ENCODE results near the gene DNAJC1.

The DNAJC1 gene

GRCh38 chr10:21750424-21750823 lies 253.1 kb downstream of the DNAJC1 start:
- no peak for DNase-seq (ENCODE audit: insufficient read length)
- FAIRE-seq, result no peak
- TF ChIP-seq POLR2AphosphoS5 (IDR thresholded peaks at IDR 0.05; ENCODE audit: low read depth, low read length), result no peak
- TF ChIP-seq TAF1 (IDR thresholded peaks at IDR 0.05; ENCODE audit: borderline replicate concordance, low read depth, low read length), result no peak
- TF ChIP-seq POLR2A (IDR thresholded peaks at IDR 0.05; ENCODE audit: low read depth, low read length), result no peak

DNA sequence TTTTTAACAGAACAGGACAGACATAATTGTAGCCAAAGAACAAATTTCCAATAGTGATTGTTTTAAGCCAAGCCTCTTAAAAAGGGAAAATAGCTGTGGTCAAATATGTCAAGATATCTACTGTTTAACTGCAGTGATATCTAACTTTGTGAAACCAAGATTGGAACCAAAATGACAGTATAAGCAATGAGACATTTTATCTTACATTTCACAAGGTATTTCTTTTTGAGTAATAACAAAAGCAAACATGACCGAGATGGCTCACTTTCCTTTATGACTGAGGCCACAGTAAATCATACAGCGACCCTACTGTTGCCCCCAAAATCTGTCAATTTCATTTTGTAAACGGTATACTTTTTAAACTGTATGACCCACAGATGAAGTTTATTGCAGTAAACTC lies 253.7 kb downstream of the DNAJC1 start:
- FAIRE-seq (no peak), DNase-seq (ENCODE audit: insufficient read length) (no peak)
- no peak for TF ChIP-seq TAF1 (IDR thresholded peaks at IDR 0.05; ENCODE audit: borderline replicate concordance, low read depth, low read length)

DNA sequence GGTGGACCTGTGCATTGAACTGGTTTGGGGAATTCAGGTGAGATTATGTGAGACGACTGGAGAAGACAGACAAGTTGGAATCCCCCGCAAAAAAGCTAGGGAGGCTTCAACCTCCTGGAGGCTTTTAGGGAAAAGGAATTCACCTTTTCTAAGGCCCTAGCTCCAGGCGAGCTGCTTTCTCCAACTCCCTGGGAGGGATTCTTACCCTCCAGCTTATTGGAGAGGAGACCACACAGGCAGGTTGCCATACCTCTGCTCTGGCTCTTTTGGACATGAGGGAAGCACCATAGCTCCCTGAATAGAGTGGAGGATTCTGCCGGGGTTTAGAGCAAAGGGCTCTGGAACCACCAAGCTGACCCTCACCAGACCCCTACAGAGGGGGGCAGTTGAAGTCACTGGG lies 255.7 kb downstream of the DNAJC1 start:
- no peak for DNase-seq (ENCODE audit: insufficient read length)
- no peak for FAIRE-seq
- no peak for TF ChIP-seq POLR2A (IDR thresholded peaks at IDR 0.05; ENCODE audit: low read depth, low read length)
- no peak for TF ChIP-seq TAF1 (IDR thresholded peaks at IDR 0.05; ENCODE audit: borderline replicate concordance, low read depth, low read length)
- TF ChIP-seq POLR2AphosphoS5 (IDR thresholded peaks at IDR 0.05; ENCODE audit: low read depth, low read length), result no peak

GRCh38 chr10:21746118-21746517 lies 257.4 kb downstream of the DNAJC1 start:
- TF ChIP-seq POLR2AphosphoS5 (IDR thresholded peaks at IDR 0.05; ENCODE audit: low read depth, low read length), result no peak
- TF ChIP-seq TAF1 (IDR thresholded peaks at IDR 0.05; ENCODE audit: borderline replicate concordance, low read depth, low read length), result no peak
- TF ChIP-seq POLR2A (IDR thresholded peaks at IDR 0.05; ENCODE audit: low read depth, low read length), result no peak
- no peak for FAIRE-seq
- no peak for DNase-seq (ENCODE audit: insufficient read length)

- DNase-seq (ENCODE audit: insufficient read length) (no peak), FAIRE-seq (no peak)
- TF ChIP-seq TAF1 (IDR thresholded peaks at IDR 0.05; ENCODE audit: borderline replicate concordance, low read depth, low read length) (no peak), POLR2A (IDR thresholded peaks at IDR 0.05; ENCODE audit: low read depth, low read length) (no peak), POLR2AphosphoS5 (IDR thresholded peaks at IDR 0.05; ENCODE audit: low read depth, low read length) (no peak)
These were observed 259.3 kb downstream of the DNAJC1 start for GRCh38 chr10:21744223-21744622.

DNA sequence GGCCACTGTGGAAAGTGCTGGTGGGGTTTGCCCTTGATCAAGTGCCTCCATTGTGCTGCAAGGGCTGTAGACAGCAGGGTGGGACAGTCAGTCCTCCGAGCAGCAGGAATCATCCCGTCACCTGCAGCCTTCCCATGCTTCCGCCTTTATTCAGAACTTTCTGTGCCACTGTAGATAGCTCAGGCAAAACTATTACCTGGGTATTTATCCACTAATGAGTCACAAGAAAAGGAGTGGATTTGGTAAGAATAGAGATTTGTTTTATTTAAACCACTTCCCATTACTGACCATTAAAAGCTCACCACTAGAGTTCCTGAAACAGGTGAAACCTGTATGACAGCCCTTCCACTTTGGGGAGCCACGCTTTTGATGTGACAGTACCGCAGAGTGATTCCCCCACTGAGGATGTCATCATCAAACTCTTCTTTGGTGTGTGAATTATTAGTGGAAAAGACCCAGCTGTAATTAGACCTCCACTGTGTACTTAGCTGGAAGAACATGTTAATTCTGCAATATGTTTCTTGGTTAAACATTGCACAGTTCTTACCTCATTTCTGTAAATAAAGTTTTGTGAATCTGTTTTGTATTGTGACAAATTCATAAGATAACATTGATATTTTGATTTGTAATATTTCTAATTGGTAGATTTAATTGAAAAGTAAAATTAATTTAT lies 260.7 kb downstream of the DNAJC1 start:
- no peak for FAIRE-seq
- no peak for TF ChIP-seq POLR2A (IDR thresholded peaks at IDR 0.05; ENCODE audit: low read depth, low read length)
- TF ChIP-seq TAF1 (IDR thresholded peaks at IDR 0.05; ENCODE audit: borderline replicate concordance, low read depth, low read length), result no peak
- TF ChIP-seq POLR2AphosphoS5 (IDR thresholded peaks at IDR 0.05; ENCODE audit: low read depth, low read length), result no peak
- no peak for DNase-seq (ENCODE audit: insufficient read length)

DNA sequence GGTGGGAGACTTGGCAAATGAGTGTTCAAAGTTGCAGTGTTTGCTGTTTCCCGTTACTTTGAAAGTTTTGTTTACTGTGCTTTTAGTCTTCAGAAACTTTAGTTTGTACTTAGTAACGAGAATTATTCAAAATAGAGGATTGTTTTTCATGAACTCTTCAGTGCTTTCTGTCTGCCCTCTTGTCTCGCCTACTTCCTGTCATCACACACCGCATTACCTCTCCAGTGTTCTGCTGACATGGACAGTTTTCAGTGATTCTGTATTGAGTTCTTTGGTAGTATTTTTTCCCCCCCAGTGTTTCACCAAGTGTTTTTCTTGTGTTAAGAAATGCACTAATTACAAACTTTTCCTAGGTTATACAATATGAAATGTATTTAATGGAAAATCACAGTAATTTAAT lies 262.5 kb downstream of the DNAJC1 start:
- TF ChIP-seq POLR2A (IDR thresholded peaks at IDR 0.05; ENCODE audit: low read depth, low read length) (no peak), TAF1 (IDR thresholded peaks at IDR 0.05; ENCODE audit: borderline replicate concordance, low read depth, low read length) (no peak), POLR2AphosphoS5 (IDR thresholded peaks at IDR 0.05; ENCODE audit: low read depth, low read length) (no peak)
- no peak for DNase-seq (ENCODE audit: insufficient read length)
- no peak for FAIRE-seq

DNA sequence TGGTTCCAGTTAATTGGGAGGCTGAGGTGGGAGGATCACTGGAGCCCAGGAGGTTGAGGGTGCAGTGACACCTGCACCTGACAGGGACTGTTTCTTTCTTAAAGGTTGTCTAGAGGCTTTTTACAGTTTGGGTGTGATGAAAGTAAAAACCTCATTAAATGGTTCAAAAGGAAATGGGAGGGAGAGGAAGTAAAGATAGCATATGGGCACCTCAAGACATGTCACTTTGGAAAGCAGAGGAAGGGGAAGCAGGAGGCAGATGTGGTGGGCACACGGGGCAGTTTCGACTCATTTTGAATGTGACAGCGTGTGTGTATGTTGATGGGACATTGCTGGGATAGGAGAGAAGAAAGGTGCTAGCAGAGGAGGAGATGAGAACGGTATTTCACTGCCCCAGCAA lies 266.4 kb downstream of the DNAJC1 start:
- no peak for DNase-seq (ENCODE audit: insufficient read length)
- TF ChIP-seq POLR2A (IDR thresholded peaks at IDR 0.05; ENCODE audit: low read depth, low read length) (no peak), TAF1 (IDR thresholded peaks at IDR 0.05; ENCODE audit: borderline replicate concordance, low read depth, low read length) (no peak)
- no peak for FAIRE-seq

- FAIRE-seq (no peak), DNase-seq (ENCODE audit: insufficient read length) (no peak)
- TF ChIP-seq POLR2A (IDR thresholded peaks at IDR 0.05; ENCODE audit: low read depth, low read length) (no peak), TAF1 (IDR thresholded peaks at IDR 0.05; ENCODE audit: borderline replicate concordance, low read depth, low read length) (no peak), POLR2AphosphoS5 (IDR thresholded peaks at IDR 0.05; ENCODE audit: low read depth, low read length) (no peak)
These were observed 269.8 kb downstream of the DNAJC1 start for GRCh38 chr10:21733710-21734109.

- DNase-seq (ENCODE audit: insufficient read length), result peak; percentile 46
- FAIRE-seq, result peak; percentile 77
- TF ChIP-seq TAF1 (IDR thresholded peaks at IDR 0.05; ENCODE audit: borderline replicate concordance, low read depth, low read length) (no peak), POLR2AphosphoS5 (IDR thresholded peaks at IDR 0.05; ENCODE audit: low read depth, low read length) (no peak), POLR2A (IDR thresholded peaks at IDR 0.05; ENCODE audit: low read depth, low read length) (no peak)
These were observed 271.3 kb downstream of the DNAJC1 start for GRCh38 chr10:21732067-21732772.

- FAIRE-seq (no peak), DNase-seq (ENCODE audit: insufficient read length) (no peak)
- no peak for TF ChIP-seq TAF1 (IDR thresholded peaks at IDR 0.05; ENCODE audit: borderline replicate concordance, low read depth, low read length)
- no peak for TF ChIP-seq POLR2AphosphoS5 (IDR thresholded peaks at IDR 0.05; ENCODE audit: low read depth, low read length)
- TF ChIP-seq POLR2A (IDR thresholded peaks at IDR 0.05; ENCODE audit: low read depth, low read length), result no peak
These were observed 274.9 kb downstream of the DNAJC1 start for GRCh38 chr10:21728618-21729017.

DNA sequence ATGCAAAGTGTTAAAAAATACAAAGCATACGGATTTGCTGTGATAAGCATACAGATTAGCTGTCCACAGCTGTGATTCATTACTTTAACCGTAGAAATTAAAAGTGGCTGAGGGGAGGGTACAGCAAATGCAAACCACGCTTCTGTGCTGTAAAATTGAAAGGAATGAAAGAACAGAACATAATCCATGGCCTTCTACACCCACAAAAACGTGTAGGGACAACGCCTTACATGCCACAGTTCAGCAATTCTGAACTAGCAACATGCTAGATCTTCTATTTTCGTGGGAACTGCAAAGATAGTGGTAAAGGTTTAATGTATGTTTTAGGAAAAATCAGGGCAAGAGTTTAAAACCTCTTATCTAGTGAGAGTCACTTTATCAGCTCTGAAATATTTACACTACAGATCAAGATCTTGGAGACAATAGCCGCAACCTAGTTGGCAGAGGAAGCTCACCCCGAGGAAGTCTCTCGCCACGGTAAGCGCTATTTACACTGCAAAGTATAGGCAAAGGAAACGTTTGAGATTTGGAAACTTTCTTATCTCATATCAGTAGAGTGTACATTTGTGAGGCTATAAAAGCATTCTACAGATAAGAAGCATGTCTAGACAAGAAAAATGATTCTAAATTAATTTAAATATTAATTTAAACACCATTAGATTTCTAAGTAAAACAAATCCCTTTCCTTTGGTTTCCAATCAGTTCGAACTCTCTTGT lies 275.9 kb downstream of the DNAJC1 start:
- DNase-seq (ENCODE audit: insufficient read length) (no peak), FAIRE-seq (no peak)
- TF ChIP-seq POLR2A (IDR thresholded peaks at IDR 0.05; ENCODE audit: low read depth, low read length) (no peak), POLR2AphosphoS5 (IDR thresholded peaks at IDR 0.05; ENCODE audit: low read depth, low read length) (no peak), TAF1 (IDR thresholded peaks at IDR 0.05; ENCODE audit: borderline replicate concordance, low read depth, low read length) (no peak)

All from GM12892 (cell line).